PC-9 (cell line): ENCODE data around the gene GDF7. TPM values are rescaled to one million over a fixed set of nuclear protein-coding genes. Genes with fewer than 3 reads are reported as not detected.

Experiments used
- BruUV-seq: library from RNA; stranded (reverse); fragments of 400-500 nt; replicated peaks from 2 replicates; lab custom pipeline; 2021; lab: Mats Ljungman, UMichigan
- CTCF ChIA-PET: fragments of 300-600 bp; sonication (Branson Sonifier 250); formaldehyde crosslinking; loops from one replicate; lab custom pipeline; 2022; ENCODE audit warnings: antibody characterized with exemption; lab: Charles Lee
- POLR2A ChIA-PET: fragments of 300-600 bp; sonication (Branson Sonifier 250); formaldehyde crosslinking; loops from one replicate; lab custom pipeline; 2022; ENCODE audit warnings: antibody characterized with exemption; ENCODE audit not compliant: unreplicated experiment; lab: Charles Lee
- DNase-seq, 2 experiments: peaks; one replicate each; pipeline versions ENCODE4 v3.0.0 to v3.0.0-alpha.2; 2015 to 2022; ENCODE audit warnings: mixed read lengths in 1 of 2
- H2AFZ ChIP-seq: fragments of 200-600 bp; sonication (generic); 2 replicates; pipeline ENCODE4 v1.8.1; 2017; ENCODE audit warnings: antibody characterized with exemption
- H3F3A ChIP-seq: fragments of 200-600 bp; sonication (generic); 2 replicates; pipeline ENCODE4 v1.8.1; 2017; ENCODE audit warnings: antibody characterized with exemption, mild to moderate bottlenecking, low read depth; ENCODE audit not compliant: insufficient read depth
- H3K27ac ChIP-seq: fragments of 200-600 bp; sonication (generic); 2 replicates; pipeline ENCODE4 v1.6.1; 2016; ENCODE audit warnings: mixed run types
- H3K27me3 ChIP-seq: fragments of 200-600 bp; sonication (generic); 2 replicates; pipeline ENCODE4 v1.6.1; 2016; ENCODE audit warnings: low read depth, mixed run types; ENCODE audit not compliant: insufficient read depth
- H3K36me3 ChIP-seq: fragments of 200-600 bp; sonication (generic); 2 replicates; pipeline ENCODE4 v1.6.1; 2016; ENCODE audit warnings: low read depth, mixed run types
- H3K4me1 ChIP-seq: fragments of 200-600 bp; sonication (generic); replicated peaks from 2 replicates; pipeline ENCODE4 v1.6.1; 2016; ENCODE audit warnings: mixed run types; ENCODE audit not compliant: insufficient read depth
- H3K4me2 ChIP-seq: fragments of 200-600 bp; sonication (generic); 2 replicates; pipeline ENCODE4 v1.6.1; 2017; ENCODE audit warnings: mixed run types
- H3K4me3 ChIP-seq: fragments of 200-600 bp; sonication (generic); 2 replicates; pipeline ENCODE4 v1.6.1; 2016; ENCODE audit warnings: mixed run types
- H3K79me2 ChIP-seq: fragments of 200-600 bp; sonication (generic); 2 replicates; pipeline ENCODE4 v1.6.1; 2017; ENCODE audit warnings: low read depth, mixed run types
- H3K9me2 ChIP-seq: fragments of 200-600 bp; sonication (generic); 2 replicates; pipeline ENCODE4 v1.8.1; 2017; ENCODE audit warnings: mild to moderate bottlenecking; ENCODE audit not compliant: insufficient read depth
- H3K9me3 ChIP-seq: fragments of 200-600 bp; sonication (generic); 2 replicates; pipeline ENCODE4 v1.8.1; 2016; ENCODE audit warnings: low read depth; ENCODE audit not compliant: insufficient read depth
- H4K20me1 ChIP-seq: fragments of 200-600 bp; sonication (generic); 2 replicates; pipeline ENCODE4 v1.8.1; 2017; ENCODE audit not compliant: insufficient read depth
- EZH2 ChIP-seq: fragments of 200-600 bp; sonication (generic); IDR thresholded peaks from 2 replicates; pipeline ENCODE4 v1.8.0; 2017; ENCODE audit warnings: antibody characterized with exemption, low read depth
- intact Hi-C: fragments of 100-400 bp; cut with micrococcal nuclease; formaldehyde crosslinking; loops from one replicate; pipeline ENCODE4 v1.10.0; 2022; ENCODE audit not compliant: unreplicated experiment
- total RNA-seq: library from RNA; stranded (reverse); gene quantifications from 2 replicates; pipeline ENCODE4 v1.2.3, GENCODE V29; 2021
- TF ChIP-seq, protein P1 (sequence below): fragments of 200-600 bp; sonication (generic); conservative IDR thresholded peaks from 2 replicates; pipeline ENCODE4 v1.6.1; 2017; ENCODE audit warnings: mixed run types, antibody characterized with exemption, mild to moderate bottlenecking, moderate library complexity

GDF7 gene
- total RNA-seq, 1 experiment from 2014 or later: 0.04 TPM

DNA sequence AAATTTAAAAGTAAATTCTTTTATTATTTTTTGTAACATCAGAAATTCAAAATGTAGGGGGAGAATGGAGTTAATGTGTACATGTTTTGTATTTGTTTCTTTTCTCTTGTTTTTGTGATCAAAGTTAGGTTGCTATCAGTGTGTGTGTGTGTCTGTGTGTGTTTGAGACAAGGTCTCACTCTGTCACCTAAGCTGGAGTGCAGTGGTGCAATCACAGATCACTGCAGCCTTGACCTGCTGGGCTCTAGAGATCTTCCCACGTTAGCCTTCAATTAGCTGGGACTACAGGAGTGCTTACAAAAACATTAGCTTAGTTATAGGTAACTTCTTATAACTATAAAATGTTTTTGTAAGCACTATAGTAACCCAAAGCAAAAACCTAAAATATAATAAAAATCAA lies 50.7 kb downstream of the GDF7 start:
- no peaks in the 10 kb centered on the region; the same call in 1 of the 2 replicates for H4K20me1 ChIP-seq
- intact Hi-C loops: no loop called here
- H2AFZ ChIP-seq: no peak overlapping the region
- no TSS peak for BruUV-seq
- 0 out of 2 replicates have a peak, but pooled peaks cover 4% of the 10 kb centered on the region for H3F3A ChIP-seq
- ChIA-PET POLR2A (no interaction called here), CTCF (no interaction called here)
- H3K9me3 ChIP-seq: no peaks in the 10 kb centered on the region
- no peak for TF ChIP-seq EZH2
- TF ChIP-seq, protein P1, sequence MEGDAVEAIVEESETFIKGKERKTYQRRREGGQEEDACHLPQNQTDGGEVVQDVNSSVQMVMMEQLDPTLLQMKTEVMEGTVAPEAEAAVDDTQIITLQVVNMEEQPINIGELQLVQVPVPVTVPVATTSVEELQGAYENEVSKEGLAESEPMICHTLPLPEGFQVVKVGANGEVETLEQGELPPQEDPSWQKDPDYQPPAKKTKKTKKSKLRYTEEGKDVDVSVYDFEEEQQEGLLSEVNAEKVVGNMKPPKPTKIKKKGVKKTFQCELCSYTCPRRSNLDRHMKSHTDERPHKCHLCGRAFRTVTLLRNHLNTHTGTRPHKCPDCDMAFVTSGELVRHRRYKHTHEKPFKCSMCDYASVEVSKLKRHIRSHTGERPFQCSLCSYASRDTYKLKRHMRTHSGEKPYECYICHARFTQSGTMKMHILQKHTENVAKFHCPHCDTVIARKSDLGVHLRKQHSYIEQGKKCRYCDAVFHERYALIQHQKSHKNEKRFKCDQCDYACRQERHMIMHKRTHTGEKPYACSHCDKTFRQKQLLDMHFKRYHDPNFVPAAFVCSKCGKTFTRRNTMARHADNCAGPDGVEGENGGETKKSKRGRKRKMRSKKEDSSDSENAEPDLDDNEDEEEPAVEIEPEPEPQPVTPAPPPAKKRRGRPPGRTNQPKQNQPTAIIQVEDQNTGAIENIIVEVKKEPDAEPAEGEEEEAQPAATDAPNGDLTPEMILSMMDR: no peak
- H3K27ac ChIP-seq: no peak overlapping the region
- no peak overlapping the region for H3K4me2 ChIP-seq
- no peaks in the 10 kb centered on the region; the same call in 1 of the 2 replicates for H3K9me2 ChIP-seq
- no peak overlapping the region for H3K4me3 ChIP-seq
- DNase-seq: no peak
- no peaks in the 10 kb centered on the region for H3K4me1 ChIP-seq
- no peaks in the 10 kb centered on the region for H3K27me3 ChIP-seq
- no peaks in the 10 kb centered on the region for H3K36me3 ChIP-seq
- peaks cover 3% of the 10 kb centered on the region; the same call in 1 of the 2 replicates for H3K79me2 ChIP-seq

GRCh38 chr2:20722592-20723240 lies 55.8 kb downstream of the GDF7 start:
- Histone ChIP-seq H3K4me2 (no peak overlapping the region), H3K4me1 (peaks cover under 1% of the 10 kb centered on the region; the same call in 1 of the 2 replicates), H2AFZ (no peak overlapping the region), H4K20me1 (no peaks in the 10 kb centered on the region; the same call in 1 of the 2 replicates), H3F3A (0 out of 2 replicates have a peak, but pooled peaks cover 4% of the 10 kb centered on the region), H3K9me3 (no peaks in the 10 kb centered on the region), H3K4me3 (no peak overlapping the region), H3K36me3 (no peaks in the 10 kb centered on the region), H3K9me2 (no peaks in the 10 kb centered on the region; the same call in 1 of the 2 replicates), H3K79me2 (peaks cover 3% of the 10 kb centered on the region; the same call in 1 of the 2 replicates), H3K27me3 (no peaks in the 10 kb centered on the region), H3K27ac (no peak overlapping the region)
- TF ChIP-seq, protein P1: 0 out of 2 replicates have a peak, but pooled peaks have one; percentile 43
- TF ChIP-seq EZH2: no peak
- ChIA-PET CTCF (no interaction called here), POLR2A (no interaction called here)
- no peak for DNase-seq
- intact Hi-C loops: no loop called here
- BruUV-seq: no TSS peak

DNA sequence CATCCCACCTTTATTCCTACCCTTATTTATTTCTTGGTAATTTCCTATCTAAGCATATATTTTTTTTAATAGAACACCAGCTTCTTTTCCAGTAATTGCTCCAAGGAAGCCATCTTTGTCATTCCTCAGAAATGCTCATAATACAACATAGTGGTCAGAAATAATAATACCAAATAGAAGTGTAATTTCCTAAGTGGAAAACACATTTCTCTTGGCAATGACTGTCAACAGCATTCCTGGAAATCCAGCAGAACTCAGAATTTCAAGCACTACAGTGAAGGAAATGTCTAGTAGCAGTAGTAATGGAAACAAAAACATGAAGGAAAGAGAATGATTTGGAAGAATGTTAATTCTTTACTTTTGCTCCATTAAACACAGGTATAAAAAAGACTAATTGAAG lies 56.6 kb downstream of the GDF7 start:
- Histone ChIP-seq H2AFZ (no peak overlapping the region), H3K4me3 (no peak overlapping the region), H3K9me2 (no peaks in the 10 kb centered on the region), H3F3A (0 out of 2 replicates have a peak, but pooled peaks cover 4% of the 10 kb centered on the region), H3K4me1 (peaks cover 9% of the 10 kb centered on the region; the same call in 1 of the 2 replicates), H3K79me2 (peaks cover 3% of the 10 kb centered on the region; the same call in 1 of the 2 replicates), H3K27ac (no peak overlapping the region), H3K9me3 (no peaks in the 10 kb centered on the region), H3K36me3 (no peaks in the 10 kb centered on the region), H3K27me3 (no peaks in the 10 kb centered on the region), H4K20me1 (no peaks in the 10 kb centered on the region; the same call in 1 of the 2 replicates), H3K4me2 (no peak overlapping the region)
- no peak for DNase-seq
- intact Hi-C loops: no loop called here
- ChIA-PET POLR2A (no interaction called here), CTCF (no interaction called here)
- TF ChIP-seq EZH2: no peak
- TF ChIP-seq, protein P1: no peak
- no TSS peak for BruUV-seq
